ENCODE results near the gene CHD9NB.

CHD9NB gene

GRCh38 chr16:53052519-53053501, at the start of gene CHD9NB:
Gene CHD9NB (minus strand): TSS chr16:53052897. CDS start chr16:53044158, 8,739 bp downstream.
- no peak for DNase-seq (ENCODE audit: low read depth)

DNA sequence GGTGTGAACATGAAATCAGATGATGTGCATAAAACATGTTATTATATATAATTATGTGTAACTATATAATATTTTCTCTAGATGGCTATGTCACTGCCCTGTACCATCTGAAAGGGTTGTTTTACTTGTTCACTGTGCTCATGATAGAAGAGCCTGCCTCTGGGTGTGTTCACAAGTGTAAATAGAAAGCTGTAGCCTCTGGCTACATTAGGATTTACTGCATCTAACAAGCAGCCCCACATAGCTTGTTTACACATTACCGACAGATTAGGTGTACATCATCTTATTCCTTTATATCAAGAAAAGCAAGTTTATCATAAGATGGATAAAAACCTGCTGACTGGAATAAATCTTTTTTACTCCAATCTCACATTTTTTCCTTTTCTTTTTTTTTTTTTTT, 48.2 kb upstream of the CHD9NB start:
- DNase-seq (ENCODE audit: low read depth): no peak

- no peak for DNase-seq (ENCODE audit: low read depth)
Measured at GRCh38 chr16:53100131-53100748, 47.5 kb upstream of the CHD9NB start.

GRCh38 chr16:53099318-53100130, 46.8 kb upstream of the CHD9NB start:
- DNase-seq (ENCODE audit: low read depth): peak; percentile 28

DNA sequence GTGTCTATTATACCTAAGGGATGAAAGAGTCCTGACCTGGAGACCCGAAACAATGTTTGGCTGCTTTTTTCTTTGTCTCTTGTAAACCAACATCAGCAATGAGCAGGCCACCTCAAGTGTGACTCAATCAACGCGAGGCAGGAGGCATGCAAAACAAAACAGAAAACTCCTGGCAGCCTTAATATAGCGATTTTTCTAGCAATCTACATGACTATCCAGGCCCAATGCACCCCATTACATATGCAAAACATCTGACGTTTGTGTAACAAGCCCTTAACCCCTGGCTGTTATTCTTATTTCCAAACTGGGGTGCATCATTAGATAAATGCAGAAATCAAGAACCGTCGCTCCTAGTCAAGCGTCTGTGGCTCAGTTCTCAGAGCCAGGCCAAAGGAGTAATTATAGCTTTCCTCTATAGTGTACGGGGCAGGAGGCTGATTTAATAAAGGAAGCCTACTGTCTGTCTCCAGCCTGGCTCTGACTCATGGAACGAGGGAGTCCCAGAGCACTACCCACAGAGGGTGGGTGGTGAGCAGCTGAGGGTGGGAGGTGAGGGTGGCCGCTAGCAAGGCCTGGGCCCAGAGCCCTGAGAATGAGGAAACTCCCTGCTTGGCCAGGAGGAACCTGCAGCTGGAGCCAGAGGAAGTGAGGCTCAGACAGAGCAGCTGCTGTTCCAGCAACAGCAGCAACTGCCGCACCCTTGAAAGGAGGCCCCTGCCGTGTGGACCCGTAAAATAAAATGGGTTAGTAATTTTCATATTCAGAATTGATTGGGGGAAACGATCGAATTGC, 46.0 kb upstream of the CHD9NB start:
- DNase-seq (ENCODE audit: low read depth): peak; percentile 12

- DNase-seq (ENCODE audit: low read depth): no peak
Measured at GRCh38 chr16:53097190-53097589, 44.5 kb upstream of the CHD9NB start.

DNA sequence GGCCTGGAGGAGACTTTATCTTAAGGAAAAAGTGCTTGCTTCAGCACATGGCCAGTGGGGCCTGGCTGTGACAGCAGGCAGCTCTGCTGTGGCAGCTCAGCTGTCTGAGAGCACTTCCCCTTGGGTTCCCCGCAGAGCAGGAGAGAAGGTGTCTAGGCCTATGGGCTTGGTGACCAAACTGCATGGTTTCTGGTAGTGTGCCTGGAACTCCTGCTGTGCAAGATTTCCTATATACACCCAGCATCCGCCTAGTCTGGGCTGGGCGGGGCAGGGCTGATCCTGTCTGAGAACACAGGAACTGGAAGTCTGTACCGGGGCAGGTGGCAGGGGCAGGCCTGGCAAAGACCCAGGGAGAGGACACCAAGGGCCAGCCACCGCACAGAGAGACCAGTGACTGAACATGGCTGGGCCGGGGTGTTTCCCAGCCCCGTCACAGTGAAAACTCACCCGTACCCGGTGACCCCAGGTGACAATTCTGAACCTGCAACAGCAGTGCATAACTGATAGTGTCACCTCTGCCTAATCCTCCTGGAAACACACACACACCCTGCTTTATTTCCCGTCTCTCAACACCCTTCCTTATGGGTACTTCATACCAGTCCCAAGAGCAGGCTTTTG, 41.4 kb upstream of the CHD9NB start:
- no peak for DNase-seq (ENCODE audit: low read depth)

- no peak for DNase-seq (ENCODE audit: low read depth)
Measured at GRCh38 chr16:53093162-53093744, 40.6 kb upstream of the CHD9NB start.

GRCh38 chr16:53092284-53092683, 39.6 kb upstream of the CHD9NB start:
- no peak for DNase-seq (ENCODE audit: low read depth)

GRCh38 chr16:53091466-53092211, 38.9 kb upstream of the CHD9NB start:
- no peak for DNase-seq (ENCODE audit: low read depth)

DNA sequence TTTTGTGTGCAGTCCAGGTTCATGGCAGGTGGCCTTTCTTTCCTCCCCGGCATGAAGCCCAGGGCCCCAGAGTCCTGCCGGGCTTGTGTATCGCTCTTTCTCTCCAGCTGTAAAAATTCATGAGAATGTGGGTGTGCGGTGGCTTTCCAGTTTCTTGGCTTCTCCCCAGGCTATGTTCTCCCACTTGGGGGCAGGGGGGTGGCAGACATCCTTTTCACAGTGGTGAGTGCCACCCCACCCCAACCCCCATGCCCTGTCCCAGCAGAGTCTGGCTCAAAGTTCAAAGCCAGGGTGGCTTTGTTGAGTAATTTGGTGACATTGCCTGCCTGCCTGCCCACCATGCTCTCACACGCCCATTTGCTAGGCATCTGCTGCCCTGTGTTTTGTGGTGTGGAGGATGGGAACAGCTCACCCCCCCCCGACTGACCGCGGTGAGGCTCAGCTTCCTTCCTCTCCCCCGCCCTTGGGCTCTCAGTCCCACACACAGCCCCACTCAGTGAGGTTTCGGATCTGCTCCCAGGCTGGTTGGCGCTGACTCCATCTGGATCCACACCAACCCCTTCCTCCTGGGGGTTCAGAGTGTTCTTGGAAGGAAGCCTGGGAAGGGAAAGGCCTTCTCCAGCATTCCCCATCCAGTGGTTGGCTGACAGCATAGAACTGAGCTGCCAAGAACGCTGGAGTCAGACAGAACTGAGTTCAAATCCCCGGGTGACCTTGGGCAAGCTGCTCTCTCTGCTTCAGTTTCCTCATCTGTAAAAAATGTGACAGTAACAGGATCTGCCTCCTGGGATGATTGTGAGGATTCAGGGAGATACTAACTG, 38.1 kb upstream of the CHD9NB start:
- no peak for DNase-seq (ENCODE audit: low read depth)

DNA sequence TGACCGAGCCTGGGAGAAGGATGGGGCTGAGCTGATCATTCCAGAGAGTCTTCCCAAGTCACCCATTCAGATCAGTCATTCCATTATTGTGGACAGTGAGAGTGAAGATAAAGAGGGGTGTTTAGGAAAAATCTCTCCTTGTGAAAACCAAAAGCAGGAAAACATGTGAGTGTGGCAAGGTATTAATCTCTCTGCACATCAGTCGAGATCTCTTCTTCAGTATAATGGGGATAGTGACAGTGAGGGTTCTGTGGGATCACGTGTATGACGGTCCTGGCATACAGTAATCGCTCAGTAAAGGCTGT, 37.5 kb upstream of the CHD9NB start:
- no peak for DNase-seq (ENCODE audit: low read depth)

DNA sequence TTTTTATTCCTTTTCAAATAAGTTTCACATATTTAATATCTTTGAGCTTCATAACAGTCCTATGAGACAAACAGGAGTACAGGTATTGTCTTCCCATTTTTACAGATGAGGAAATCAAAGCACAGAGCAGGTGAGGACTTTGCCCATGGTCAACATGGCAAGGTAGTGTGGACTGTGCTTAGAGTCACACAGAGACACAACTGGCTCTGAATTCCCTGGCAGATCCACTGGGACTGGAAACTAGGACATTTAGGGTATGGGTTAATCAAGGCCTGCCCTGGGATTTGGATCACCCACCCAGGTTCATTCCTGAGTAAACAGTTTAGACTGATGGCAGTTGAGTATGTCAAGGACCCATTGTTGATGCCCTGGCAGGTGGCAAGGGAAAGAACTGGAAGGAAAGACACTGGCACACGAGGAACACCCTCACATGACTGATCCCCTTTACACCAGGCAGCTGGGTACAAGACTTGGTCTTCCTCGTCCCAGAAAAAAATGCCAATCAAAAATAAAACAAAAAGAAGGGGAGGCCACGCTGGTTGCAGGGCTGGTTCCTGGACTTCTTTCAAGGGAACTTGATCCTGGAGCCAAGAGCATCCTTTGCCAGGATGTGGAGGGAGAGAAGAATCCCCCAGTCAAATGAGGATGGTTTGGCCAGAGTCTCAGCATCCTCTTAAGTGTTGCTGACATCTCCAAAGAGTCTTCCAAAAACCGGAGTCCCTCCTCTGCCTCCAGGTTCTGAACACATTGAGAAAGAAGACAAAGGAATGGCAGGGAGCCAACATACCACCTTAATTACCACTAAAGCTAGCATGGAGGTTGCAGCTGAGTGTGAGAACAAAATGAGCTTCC, 37.0 kb upstream of the CHD9NB start:
- DNase-seq (ENCODE audit: low read depth): no peak

DNA sequence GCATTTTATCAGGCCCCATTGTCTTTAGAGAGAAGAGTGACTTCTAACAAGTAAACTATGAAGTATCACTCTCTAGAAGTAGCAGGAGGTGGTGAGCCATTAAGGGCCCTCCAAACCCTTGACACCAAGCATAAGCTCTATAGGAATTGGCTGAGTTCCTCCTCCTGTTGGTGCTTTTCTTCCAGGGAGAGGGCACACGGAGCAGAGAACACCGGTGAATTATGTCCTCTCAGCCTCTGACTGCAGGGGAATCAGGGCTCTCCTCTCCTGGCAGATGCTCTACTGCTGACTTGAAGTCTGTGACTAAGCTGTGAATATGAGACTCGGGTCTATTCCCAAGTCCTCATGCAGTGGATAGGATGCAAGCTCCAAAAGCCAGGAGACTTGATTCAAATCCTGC, 34.4 kb upstream of the CHD9NB start:
- no peak for DNase-seq (ENCODE audit: low read depth)

- no peak for DNase-seq (ENCODE audit: low read depth)
Measured at GRCh38 chr16:53085931-53086421, 33.3 kb upstream of the CHD9NB start.

DNA sequence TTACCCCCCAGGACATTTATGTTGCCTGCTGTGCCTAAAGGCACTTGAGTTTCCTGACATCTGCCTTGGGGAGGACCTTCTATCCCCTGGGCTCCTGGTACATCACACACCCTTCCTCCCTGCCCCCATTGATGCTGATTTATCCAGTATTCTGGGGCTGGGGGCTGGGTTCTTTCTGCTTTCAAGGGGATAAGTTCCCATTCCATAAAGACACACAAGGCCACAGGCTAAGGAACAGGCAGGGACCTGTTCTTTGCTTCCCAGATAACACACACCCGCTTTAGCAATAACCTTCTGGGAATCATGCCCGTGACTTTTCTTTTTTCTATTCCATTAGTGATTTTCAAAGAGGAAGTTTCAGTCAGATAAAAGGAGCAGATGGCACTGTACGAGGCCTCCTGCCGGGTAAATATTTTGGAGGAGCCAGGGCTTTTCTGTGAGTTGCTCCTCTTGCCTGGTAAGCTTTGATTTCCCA, 32.7 kb upstream of the CHD9NB start:
- no peak for DNase-seq (ENCODE audit: low read depth)

- no peak for DNase-seq (ENCODE audit: low read depth)
Measured at GRCh38 chr16:53084746-53085334, 32.1 kb upstream of the CHD9NB start.

DNA sequence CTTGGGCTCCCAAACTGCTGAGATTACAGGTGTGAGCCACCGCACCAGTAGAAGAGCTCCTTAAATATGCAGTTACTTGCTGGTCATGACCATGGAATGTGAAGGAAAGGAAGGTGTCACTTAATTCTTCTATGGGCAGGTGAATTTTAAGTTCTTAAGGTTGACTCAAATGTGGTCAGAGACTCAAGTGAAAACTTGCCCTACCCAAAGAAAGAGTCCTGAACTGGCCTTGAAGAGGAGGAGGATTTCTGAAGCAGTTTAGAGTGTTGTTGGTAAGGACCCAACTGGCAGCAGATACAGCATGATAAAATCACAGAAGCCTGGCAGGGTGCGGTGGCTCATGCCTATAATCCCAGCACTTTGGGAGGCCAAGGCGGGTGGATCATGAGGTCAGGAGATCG, 31.4 kb upstream of the CHD9NB start:
- DNase-seq (ENCODE audit: low read depth): no peak
